ENCODE results near the gene IVNS1ABP. TPM values are rescaled to one million over a fixed set of nuclear protein-coding genes. Genes with fewer than 3 reads are reported as not detected.
"Not testable (repeated sequence)": the region's sequence is repeated elsewhere in the genome, so short reads cannot be mapped to it uniquely, and the experiment has no call there.

Gene IVNS1ABP
- total RNA-seq, 1 experiment from 2014 or later = 76.9 TPM

DNA sequence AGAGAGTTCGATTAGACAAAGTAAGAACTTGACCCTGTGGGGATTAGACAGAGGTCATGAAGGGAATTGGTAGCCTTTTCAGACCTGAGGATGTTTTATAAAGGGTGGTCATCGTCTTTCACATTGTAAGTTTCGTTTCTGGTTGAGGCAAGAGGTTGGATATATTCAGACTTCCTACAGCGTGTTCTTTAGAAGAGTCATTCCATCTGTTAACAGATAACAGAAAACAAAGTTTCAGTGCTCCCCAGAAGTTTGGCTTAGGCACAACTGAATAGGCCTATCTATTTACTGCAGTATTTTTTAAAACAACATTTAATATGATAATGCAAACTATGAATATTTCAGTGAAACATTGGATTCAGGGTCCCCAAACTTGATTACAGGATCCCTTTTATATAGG is 17.1 kb upstream of the IVNS1ABP start:
- no peak for DNase-seq (ENCODE audit: low spot score)

DNA sequence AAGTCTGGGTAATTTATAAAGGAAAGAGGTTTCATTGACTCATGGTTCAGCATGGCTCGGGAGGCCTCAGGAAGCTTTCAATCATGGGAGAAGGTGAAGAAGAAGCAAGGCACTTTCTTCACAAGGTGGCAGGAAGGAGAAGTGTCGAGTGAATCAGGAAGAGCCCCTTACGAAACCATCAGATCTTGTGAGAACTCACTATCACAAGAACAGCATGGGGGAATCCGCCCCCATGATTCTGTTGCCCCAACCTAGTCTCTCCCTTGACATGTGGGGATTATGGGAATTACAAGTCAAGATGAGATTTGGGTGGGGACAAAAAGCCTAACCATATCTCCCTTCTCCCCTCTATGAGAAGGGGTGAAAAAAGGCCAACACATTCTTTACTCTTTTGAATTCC is 11.2 kb upstream of the IVNS1ABP start:
- DNase-seq (ENCODE audit: low spot score) = no peak

DNA sequence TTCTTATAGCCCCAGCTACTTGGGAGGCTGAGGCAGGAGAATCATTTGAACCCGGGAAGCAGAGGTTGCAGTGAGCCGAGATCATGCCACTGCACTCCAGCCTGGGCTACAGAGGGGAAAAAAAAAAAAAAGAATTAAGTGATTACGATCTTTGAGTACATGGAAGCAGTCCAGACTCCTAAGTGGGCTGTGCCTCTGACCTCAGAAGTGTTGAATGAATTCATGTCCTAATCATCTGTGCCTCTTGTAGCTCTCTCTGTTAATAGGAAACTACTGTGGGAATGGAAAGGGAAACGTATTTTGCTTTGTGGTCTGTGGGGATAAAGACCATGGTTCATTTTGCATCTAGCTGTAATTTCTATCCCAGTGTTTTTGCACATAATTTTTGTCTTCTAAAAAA is 8.4 kb upstream of the IVNS1ABP start:
- DNase-seq (ENCODE audit: low spot score) = no peak

DNA sequence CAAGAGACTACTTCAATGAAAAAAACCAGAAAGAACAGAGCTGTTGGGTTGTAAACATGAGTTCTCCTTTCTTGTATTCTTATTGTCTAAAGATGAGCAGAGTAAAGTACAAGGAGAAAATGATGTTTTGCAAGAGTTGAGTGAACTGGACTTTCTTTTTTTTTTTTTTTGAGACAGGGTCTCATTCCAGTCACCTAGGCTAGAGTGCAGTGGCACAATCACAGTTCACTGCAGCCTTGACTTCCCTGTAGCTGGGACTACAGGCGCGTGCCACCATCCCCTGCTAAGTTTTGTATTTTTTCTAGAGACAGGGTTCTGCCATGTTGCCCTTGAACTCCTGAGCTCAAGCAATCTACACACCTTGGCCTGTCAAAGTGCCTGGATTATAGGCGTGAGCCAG is 7.1 kb upstream of the IVNS1ABP start:
- DNase-seq (ENCODE audit: low spot score) = no peak

DNA sequence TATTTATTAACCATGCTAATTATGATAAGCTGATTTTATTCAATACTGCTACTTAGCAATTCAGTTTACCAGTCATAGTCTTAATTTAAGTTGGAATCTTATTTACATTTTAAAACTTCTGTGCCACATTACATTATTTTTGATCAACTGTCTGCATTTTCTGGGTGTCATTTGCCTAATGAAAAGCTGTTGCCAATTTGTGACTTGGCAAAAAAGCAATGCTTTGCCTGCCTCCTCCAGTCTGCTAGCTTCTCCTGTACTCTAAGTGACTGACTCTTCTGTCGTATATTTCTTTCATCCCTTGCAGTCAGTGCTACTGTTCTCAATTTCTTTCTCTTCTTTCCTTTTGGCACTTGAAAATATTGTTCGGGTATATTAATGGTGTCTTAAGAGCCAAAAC is 5.6 kb upstream of the IVNS1ABP start:
- DNase-seq (ENCODE audit: low spot score) = no peak

DNA sequence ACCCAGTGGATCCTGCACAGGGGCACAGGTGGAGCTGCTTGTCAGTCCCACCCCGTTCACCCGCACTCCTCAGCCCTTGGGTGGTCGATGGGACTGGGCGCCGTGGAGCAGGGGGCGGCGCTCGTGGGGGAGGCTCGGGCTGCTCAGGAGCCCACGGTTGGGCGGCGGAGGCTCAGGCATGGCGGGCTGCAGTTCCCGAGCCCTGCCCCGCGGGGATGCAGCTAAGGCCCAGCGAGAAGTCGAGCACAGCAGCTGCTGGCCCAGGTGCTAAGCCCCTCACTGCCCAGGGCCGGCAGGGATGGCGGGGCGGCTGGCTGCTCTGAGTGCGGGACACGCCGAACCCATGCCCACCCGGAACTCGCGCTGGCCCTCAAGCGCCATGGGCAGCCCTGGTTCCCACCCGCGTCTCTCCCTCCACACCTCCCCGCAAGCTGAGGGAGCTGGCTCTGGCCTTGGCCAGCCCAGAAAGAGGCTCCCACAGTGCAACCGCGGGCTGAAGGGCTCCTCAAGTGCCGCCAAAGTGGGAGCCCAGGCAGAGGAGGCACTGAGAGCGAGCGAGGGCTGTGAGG is 4.7 kb upstream of the IVNS1ABP start:
- DNase-seq (ENCODE audit: low spot score) = not testable (repeated sequence)

DNA sequence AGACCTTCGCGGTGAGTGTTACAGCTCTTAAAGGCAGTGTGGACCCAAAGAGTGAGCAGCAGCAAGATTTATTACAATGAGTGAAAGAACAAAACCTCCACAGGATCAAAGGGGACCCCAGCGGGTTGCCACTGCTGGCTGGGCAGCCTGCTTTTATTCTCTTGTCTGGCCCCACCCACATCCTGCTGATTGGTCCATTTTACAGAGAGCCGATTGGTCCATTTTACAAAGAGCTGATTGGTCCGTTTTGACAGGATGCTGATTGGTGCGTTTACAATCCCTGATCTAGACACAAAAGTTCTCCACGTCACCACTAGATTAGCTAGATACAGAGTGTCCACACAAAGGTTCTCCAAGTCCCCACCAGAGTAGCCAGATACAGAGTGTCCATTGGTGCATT is 4.1 kb upstream of the IVNS1ABP start:
- DNase-seq (ENCODE audit: low spot score) = not testable (repeated sequence)

DNA sequence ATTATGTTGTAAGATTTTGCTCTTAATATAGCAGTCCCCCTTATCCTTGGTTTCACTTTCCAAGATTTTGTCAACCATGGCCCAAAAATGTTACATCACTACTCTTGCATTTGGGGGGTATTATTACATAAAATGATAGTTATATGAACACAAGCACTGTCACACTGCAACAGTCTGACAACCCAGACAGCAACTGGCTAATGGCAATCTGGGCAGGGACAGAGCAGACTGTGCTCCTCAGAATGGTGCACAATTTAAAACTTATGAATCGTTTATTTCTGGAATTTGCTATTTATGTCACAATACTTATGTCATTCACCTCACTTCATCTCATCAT is 2.1 kb upstream of the IVNS1ABP start:
- DNase-seq (ENCODE audit: low spot score) = no peak

DNA sequence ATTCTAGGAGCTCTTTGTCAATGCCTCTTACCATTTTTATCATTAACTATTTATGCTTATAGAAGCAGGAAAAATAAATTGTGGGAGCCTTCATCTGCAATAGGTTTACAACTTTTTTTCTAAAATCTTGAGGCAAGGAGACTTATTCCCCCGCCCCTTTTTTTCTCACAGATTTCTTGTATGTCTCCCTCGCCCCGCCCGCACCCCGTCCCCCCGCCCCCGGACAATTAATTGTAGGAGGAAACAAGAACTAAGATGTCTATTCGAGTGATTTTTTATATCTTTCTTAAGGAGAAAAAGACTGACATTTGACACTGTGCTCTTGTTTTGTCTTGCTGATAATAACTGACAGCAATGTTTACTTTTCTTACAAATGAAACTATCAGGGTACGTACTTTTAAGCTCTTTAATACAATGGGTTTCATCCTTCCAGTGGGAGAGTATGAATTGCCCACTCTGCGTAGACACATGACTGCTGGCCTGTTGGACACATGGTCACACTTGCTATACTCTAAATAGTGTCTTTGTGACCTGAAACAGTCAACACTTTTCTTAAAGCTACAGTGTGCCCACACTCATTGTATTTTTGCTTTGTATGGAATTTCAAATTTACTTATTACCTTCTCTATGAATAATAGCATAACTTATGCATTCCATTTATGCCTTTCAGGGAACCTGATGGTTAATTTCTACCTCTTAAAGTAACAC is 1.5 kb upstream of the IVNS1ABP start:
- no peak for DNase-seq (ENCODE audit: low spot score)

DNA sequence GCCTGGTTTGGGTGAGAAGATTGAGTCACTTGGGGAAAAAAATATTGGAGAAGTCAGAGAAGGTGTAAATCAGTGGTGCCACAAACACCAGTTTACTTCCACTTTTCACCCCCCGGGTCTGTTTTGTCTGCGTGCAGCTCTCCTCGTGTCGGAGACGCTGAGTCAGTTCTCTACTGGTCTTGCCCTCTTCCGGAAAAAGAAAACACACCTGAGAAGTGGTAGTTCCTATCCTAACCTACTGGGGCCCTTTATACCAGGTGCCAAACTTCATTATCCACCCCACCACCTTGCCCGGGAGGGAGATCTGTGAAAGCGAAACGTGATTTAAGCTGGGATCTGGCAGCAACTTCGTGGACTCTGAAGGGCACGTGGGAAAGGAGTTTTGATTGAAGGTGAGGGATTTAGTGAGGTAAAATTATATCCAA is 855 bp upstream of the IVNS1ABP start:
- DNase-seq (ENCODE audit: low spot score) = peak; percentile 83

DNA sequence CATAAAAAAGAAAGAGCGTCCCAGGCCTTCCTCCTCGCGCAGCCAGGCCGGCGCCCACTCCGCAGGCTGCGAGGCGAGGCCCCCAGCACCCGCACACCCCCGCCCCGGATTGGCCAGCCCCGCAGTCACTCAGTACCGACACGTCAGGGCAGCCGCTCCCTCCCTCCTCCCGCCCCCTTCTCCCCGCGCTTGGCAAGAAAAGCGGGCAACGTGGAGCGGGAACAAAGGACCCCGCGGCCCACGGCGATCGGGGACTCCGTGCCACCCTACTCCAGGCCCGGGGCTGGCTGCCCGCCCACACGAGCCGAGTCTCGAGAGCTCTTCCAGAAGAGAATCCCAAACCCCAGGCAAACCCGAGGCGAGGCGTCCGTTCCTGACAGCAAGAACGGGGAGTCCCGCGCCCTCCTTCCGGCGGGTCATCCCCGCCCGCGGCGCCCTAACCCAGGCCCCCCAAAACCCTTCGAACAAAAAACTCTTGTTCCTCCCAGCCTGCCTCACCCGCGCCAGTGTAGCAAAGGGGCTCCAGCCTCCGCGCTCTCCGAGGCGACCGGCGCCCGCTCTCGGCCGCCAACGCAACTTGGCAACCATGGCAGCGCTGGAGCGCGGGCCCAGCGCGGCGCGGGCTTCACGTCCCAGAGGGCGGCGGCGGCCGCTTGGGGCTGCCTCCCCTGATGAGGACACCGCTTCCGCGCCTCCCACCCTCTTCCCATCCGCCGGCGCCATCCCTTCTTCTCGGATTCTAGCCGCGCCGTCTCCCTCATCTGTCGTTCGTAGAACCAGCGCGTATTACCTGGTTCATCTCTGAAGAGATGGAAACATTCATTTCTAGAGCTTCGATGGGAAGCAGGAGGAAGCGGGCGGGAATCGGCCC is 645 bp downstream of the IVNS1ABP start:
- peak; percentile 81 for DNase-seq (ENCODE audit: low spot score)

DNA sequence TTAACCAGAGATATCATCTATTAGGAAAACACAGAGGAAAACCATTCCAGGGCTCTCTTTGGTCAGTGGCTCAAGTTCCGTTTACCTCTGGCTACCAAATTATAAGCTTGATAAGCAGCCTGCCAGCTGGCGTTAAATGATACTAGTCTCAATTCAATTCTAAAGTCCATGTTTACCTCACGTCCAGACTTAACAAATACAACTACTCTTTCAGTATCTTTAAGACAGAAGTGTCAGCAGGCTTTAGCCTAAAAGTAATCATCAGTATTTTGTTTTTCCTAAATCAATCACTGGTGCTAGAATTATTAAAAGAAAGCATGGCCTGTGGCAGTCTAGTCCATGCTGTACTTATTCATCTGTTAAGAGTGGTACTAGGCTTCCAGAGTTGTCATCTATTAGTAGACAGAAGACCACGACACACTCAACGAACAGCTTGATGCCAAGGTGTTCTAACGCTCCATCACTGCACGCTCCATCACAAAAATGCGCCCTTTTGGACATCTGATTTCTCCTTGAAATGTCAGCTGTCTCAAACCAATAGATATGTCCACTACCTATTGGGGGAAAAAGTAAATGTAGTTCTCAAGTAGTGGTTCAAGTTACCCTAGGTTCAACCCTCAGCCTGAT is 1.5 kb downstream of the IVNS1ABP start:
- DNase-seq (ENCODE audit: low spot score) = peak; percentile 61

DNA sequence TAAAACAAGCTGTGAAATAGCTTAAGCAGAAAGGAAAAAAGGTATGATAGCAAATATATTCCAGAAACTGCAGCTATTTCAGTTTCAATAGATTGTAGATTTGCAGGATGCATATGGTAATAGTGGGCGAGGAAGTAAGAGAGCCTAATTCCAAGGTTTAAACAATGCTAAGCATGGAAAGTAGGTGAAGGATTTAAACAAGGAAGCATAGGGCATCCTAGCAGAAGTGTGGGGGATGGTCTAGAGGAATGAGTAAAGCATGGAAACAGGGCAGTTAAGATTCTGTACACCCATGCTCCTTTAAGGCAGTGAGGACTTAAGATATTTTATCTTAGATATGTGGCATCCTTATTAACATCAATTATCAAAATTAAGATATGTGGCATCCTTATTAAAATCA is 2.6 kb downstream of the IVNS1ABP start:
- DNase-seq (ENCODE audit: low spot score) = peak; percentile 57

DNA sequence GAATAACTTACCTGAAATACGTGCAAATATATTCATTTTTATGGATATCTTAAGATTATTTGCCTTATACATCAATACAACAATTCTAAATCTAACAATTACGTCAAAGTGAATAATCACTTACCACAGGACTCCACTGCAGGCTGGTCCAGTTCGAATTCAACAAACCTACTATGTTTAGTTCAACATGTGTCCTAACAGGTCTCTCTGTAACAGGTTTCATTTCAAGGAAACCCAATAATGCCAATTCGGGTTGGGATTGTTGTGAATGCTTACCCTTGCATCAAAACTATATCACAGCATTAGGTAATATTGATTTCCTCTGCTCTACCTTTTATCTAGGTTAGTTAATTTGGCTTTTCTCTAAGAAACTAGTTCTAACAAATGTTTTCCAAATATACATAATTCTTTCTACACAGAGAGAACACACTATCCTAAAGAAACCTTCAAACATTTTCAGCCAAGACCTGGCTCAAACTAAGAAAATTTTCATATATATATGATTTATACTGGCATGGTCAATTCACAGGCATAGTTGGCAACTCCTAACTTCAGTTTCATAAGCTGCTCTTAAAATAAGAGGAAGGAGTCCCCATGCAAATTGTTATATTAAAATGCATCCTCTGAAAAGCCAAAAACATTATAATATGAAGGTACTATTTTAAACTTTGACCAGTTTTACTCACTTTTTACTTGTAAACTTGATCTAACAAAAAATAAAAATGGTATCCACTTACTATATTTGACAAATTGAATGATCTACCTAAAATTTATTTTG is 4.5 kb downstream of the IVNS1ABP start:
- no peak for DNase-seq (ENCODE audit: low spot score)

DNA sequence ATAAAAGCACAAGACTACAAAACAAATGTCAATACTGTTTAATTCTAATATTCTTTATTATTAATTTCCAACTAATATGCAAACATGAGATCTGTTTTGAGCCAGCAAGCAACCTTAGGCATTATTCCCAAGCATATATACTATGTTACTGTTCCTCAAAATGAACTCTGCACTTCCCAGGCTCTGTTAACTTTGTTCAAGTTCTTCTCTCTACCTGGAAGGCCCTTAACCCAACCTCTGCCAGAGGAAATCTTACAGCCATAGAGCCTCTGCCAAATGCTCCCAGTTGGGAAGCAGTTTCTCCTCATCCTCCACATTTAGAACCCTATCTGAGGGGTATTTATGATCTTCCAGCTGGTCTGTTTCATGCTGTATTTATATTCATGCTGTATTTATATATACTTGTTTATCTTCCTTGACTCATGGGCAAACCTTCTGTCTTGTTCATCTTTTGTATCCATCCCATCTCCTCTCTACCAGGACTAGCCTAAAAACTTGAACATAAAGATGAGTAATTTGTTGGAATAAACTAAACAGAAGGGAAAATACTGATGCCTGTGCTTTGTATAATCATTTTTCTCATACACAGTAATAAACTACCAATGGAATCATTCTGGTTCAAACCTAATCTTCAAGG is 5.3 kb downstream of the IVNS1ABP start:
- no peak for DNase-seq (ENCODE audit: low spot score)

DNA sequence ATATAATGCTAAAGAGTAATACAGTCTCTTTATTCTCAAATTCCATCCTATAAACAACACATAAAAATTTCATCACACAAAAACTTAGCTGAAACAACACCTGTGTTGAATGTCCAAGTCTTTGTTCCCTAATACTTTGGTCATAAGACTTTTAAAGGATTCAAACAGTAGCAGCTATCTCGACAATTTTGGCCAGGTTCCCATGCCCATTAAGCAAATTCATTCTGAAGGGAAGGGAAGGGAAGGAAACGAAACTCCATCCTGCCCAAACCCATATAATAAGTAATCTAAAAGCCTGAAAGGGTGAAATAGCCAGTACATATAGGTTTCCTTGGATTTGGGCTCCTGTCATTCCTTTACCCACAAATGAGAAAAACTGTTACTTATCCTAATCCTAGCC is 7.5 kb downstream of the IVNS1ABP start:
- no peak for DNase-seq (ENCODE audit: low spot score)

DNA sequence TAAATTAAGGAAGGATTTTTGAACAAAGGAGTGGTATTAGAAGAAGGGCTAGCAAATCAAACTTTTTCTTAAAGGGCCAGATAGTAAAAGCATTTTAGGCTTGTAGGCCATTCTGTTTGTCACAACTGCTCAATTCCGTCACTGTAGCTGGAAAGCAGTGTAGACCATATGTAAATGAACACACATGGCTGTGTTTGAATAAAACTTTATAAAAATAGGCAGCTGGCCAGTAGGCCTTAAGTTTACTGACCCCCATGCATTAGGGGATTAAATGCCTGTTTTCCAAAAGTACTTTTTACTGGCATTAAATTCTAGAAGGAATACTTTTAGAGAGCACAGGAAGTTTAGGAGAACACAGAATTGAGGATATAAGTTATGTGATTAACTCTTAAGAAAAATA is 8.9 kb downstream of the IVNS1ABP start:
- no peak for DNase-seq (ENCODE audit: low spot score)

DNA sequence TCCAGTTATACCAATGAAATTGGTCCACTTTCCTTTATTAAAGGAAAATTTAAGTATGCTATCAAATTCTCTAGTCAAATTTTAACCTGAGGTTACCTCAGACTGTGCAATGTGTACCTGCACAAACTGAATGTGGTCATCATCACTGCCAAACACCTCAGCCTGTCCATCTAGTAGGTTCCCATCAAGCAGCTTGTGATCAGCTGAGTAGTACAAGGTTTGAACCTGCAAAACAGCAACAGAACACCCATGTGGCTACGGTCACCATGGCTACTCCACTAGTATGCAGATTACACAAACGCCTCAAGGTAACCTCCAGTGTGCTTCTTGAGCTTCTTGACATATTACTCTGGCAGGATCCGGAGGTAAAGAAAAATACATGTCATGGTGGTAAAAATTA is 11.6 kb downstream of the IVNS1ABP start:
- DNase-seq (ENCODE audit: low spot score) = no peak

DNA sequence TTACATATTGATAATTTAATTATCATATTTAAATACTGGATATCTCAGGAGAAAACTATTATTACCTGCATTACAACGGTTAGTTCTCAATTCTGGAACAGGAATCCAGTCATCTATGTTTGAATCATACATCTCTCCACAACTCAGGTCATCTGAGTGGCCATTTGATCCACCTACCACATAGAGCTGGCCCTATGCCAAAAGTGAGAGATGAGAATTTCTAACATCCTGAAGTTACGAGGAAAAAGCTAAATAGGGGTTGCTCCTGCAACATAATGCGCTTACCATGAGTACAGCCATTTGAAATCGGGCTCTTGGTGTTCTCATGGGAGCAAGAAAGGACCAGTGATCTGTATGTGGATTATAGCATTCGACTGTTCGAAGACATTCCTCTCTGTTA is 16.9 kb downstream of the IVNS1ABP start:
- no peak for DNase-seq (ENCODE audit: low spot score)

DNA sequence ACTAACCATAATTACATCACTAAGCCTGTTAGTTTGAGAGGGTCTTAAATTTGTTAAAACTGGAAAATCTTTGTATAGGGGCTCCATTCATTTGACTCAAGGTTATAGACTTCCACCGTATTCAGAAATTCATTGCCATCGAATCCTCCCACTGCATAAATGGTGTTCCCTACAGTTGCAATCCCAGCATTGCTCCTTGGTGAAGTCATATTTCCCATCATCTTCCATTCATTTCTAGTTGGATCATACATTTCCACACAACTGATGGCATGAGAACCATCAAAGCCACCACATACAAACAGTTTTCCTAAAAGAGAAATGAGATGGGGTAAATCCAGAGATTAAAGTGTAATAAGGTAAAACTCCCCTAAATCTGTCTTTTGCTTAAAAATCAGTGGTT is 19.1 kb downstream of the IVNS1ABP start:
- no peak for DNase-seq (ENCODE audit: low spot score)

DNA sequence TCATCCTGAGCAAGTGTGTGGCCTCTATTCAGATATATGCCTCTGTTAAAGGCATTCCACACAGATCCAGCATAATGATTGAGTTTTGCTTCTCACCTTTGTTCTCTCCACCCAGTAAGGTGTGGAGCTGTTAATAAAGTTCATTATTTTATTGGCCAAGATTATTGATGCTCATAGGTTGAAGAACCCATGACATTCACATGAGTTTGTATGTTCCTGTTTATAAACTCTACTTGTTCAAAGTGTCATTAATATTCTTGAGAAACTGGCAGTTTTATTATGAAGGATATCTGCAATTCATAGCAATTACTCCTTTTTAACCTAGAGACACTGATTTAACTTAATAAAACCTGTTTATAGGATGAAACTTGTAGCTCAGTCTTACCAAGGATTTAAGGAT is 22.0 kb downstream of the IVNS1ABP start:
- DNase-seq (ENCODE audit: low spot score) = peak; percentile 2

All from HT-29 (cell line).